22Rv1 (cell line): ENCODE measurements around the gene EML4.
"Not testable (repeated sequence)": the region's sequence is repeated elsewhere in the genome, so short reads cannot be mapped to it uniquely, and the experiment has no call there.

Experiments
- H3K27ac ChIP-seq: fragments of 450-650 bp; 2 replicates; pipeline ENCODE4 v1.5.1; 2017
- ZFX ChIP-seq: fragments of 450-650 bp; IDR thresholded peaks from 2 replicates; pipeline ENCODE4 v1.6.1; 2017; ENCODE audit warnings: antibody characterized with exemption, borderline replicate concordance
- TF ChIP-seq, protein P1 (sequence below): fragments of 450-650 bp; IDR thresholded peaks from 2 replicates; pipeline ENCODE4 v1.5.1; 2017; ENCODE audit warnings: mild to moderate bottlenecking

Gene EML4

DNA sequence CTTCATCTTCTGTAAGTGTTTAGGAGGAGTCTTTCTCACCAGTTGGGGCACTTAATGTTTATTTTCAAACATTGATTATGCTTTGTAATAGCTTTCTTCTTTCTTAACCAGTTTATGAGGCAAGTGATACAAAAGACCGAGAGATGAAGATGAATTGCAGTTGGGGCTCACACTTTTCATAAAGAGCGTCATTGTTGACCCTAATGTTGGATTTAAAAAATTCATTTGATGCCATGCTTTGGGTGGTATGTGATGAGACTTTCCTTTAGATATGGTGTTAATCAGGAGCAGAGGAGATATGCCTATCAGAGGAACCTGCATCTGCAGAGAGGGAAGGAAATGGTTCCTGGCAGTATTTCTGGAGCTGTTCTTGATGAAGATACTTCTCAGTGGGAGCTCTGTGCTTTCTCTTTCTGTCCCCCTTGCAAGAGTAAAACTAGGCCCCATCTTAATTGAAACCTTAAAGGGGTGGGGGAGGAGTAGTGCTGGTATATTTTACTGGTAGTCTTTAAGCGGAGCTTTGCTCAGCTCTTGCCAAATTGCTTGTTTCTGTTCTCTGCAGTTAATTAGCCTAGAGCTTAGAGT, 2.3 kb downstream of the EML4 start:
- H3K27ac ChIP-seq, result no peak overlapping the region
- TF ChIP-seq, protein P1, sequence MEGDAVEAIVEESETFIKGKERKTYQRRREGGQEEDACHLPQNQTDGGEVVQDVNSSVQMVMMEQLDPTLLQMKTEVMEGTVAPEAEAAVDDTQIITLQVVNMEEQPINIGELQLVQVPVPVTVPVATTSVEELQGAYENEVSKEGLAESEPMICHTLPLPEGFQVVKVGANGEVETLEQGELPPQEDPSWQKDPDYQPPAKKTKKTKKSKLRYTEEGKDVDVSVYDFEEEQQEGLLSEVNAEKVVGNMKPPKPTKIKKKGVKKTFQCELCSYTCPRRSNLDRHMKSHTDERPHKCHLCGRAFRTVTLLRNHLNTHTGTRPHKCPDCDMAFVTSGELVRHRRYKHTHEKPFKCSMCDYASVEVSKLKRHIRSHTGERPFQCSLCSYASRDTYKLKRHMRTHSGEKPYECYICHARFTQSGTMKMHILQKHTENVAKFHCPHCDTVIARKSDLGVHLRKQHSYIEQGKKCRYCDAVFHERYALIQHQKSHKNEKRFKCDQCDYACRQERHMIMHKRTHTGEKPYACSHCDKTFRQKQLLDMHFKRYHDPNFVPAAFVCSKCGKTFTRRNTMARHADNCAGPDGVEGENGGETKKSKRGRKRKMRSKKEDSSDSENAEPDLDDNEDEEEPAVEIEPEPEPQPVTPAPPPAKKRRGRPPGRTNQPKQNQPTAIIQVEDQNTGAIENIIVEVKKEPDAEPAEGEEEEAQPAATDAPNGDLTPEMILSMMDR, result no peak
- no peak for TF ChIP-seq ZFX

DNA sequence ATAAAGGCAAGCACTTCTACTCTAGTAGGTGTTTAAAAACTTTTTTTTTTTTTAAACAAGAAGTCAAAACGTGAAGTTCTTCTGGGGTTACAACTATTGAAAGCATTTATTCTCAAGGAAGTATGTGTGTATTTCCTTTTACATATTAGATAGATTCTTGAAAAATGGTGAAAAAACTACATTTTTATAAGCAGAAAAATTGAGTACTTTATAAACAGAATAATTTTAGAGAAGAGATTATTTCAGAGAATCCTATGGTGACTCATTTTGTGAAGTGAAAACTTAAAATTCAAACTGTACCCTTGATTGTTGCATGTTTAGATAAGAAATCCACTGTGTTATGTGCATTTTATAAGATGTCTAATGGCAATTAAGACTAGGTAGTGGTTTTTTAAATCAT, 2.9 kb downstream of the EML4 start:
- TF ChIP-seq, protein P1, result no peak
- no peak for TF ChIP-seq ZFX
- no peak overlapping the region for H3K27ac ChIP-seq

DNA sequence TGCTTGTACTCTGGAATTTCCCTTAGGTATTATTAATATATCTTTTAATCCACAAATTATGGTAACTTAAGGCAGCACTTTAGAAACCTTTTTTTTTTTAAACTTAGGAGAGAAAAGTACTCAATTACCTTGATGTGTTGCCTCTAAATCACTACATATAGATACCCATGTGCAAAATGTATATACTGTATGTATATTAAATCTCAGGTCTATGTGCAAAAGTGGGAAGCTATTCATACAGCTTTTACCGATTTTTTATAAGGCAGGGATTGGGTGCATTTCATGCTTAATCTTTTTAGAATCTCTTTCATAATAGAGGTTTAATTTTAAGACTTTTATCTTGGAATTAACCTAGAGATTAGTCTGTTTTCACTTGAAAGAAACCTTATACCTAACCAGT, 3.4 kb downstream of the EML4 start:
- TF ChIP-seq, protein P1, result no peak
- no peak for TF ChIP-seq ZFX
- H3K27ac ChIP-seq, result no peak overlapping the region

DNA sequence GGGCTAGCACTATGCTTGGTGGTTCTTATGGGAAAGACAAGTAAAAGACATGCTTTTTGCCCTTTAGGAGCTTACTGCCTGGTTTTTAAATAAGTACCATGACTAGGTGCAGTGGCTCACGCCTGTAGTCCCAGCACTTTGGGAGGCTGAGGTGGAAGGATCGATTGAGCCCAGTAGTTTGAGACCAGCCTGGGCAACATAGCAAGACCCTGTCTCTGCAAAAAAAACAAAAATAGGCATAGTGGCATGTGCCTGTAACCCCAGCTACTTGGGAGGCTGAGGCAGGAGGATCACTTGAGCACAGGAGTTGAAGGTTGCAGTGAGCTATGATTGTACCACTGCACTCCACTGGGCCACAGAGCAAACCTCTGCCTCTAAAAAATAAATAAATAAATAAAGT, 4.3 kb downstream of the EML4 start:
- not testable (repeated sequence) for H3K27ac ChIP-seq

DNA sequence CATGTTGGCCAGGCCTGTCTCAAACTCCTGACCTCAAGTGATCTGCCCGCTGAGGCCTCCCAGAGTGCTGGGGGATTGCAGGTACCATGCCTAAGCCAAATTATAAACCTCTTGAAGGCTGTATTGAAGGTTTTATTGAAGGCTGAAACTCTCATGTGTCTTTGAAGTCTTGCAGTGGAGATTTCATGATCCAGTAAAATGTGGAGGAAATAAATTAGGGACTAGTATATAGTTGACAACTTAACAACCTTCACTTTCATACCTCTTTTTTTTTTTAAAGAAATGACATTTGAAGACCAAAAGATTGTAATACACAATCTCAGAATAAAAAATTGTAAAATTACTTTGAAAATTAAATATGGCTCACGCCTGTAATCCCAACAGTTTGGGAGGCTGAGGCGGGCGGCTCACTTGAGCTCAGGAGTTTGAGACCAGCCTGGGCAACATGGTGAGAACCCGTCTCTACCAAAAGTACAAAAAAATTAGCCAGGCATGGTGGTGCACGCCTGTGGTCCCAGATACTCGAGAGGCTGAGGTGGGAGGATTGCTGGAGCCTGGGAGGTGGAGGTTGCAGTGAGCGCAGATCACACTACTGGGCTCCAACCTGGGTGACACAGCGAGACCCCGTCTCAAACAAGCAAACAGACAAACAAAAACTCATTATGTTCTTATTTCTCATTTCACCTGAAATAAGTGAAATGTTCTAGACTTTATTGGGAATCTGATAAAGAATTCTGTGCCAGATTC, 8.0 kb downstream of the EML4 start:
- TF ChIP-seq ZFX, result no peak
- TF ChIP-seq, protein P1, result no peak
- no peak overlapping the region for H3K27ac ChIP-seq

DNA sequence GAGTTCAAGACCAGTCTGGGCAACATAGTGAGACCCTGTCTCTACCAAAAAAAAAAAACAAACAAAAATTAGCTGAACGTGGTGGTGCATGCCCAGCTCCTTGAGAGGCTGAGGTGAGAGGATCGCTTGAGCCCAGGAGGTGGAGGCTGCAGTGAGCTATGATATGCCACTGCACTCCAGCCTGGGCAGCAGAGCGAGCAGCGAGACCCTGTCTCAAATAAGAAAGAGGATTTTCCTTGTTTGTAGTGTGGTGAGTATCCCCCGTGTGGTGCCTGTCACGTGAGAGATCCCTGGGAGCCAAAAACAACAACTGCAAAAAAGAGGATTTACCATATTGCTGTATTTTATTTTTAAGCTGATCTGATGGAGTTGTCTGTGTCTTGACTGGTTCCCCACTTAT, 9.2 kb downstream of the EML4 start:
- TF ChIP-seq, protein P1, result no peak
- no peak for TF ChIP-seq ZFX
- H3K27ac ChIP-seq, result no peak overlapping the region

DNA sequence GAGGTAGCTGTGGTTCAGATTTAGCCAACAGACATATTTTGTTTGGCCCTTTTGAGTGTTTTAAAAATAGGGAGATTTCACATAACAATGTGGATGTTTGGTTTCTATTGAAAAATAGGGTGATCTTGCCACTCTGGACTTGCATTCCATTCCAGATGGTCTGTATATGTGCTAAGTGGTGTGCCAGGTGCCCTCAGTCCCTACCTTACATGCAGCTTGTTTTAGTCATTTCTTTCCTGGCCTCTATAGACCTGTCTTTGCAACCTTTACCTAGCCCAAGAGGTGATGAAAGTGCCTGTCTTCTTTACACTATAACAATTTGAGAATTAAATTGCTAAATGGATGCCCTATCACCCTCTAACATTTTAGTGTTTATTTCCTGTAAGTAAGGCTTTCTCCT, 11.1 kb downstream of the EML4 start:
- H3K27ac ChIP-seq, result no peak overlapping the region
- TF ChIP-seq, protein P1, result no peak
- no peak for TF ChIP-seq ZFX
